Neutrophil (primary cell): ENCODE measurements around the gene HLA-DMB.

Experiments
- H3K27ac ChIP-seq: fragments of 200-600 bp; sonication (generic); 2 replicates; pipeline ENCODE4 v1.5.1; 2016; ENCODE audit warnings: mild to moderate bottlenecking, moderate library complexity
- H3K27me3 ChIP-seq: fragments of 200-600 bp; sonication (generic); 2 replicates; pipeline ENCODE4 v1.6.0; 2016; ENCODE audit warnings: mild to moderate bottlenecking
- H3K36me3 ChIP-seq: fragments of 200-600 bp; sonication (generic); 2 replicates; pipeline ENCODE4 v1.5.1; 2017
- H3K4me1 ChIP-seq, 2 experiments: fragments of 200-600 bp in 1 of 2; sonication (generic) in 1 of 2; 1 replicate in 1 of 2; 2 replicates in 1 of 2; pipeline versions ENCODE4 v1.5.1 to v1.6.1; 2013 to 2016; ENCODE audit warnings: low read depth in 1 of 2, low read length in 1 of 2, mild to moderate bottlenecking in 1 of 2, moderate library complexity in 1 of 2; ENCODE audit not compliant: control insufficient read depth in 1 of 2, insufficient read depth in 1 of 2
- H3K4me3 ChIP-seq, 2 experiments: fragments of 200-600 bp in 1 of 2; sonication (generic) in 1 of 2; 1 replicate in 1 of 2; 2 replicates in 1 of 2; pipeline ENCODE4 v1.5.1; 2013 to 2016; ENCODE audit warnings: low read depth in 1 of 2, low read length in 1 of 2, mild to moderate bottlenecking in 1 of 2, moderate library complexity in 1 of 2
- H3K9me3 ChIP-seq: fragments of 200-600 bp; sonication (generic); 2 replicates; pipeline ENCODE4 v1.5.1; 2016
- TF ChIP-seq, protein P1 (sequence below): fragments of 200-600 bp; sonication (generic); IDR thresholded peaks from 2 replicates; pipeline ENCODE4 v1.5.1; 2016; ENCODE audit warnings: antibody characterized with exemption

HLA-DMB gene

DNA sequence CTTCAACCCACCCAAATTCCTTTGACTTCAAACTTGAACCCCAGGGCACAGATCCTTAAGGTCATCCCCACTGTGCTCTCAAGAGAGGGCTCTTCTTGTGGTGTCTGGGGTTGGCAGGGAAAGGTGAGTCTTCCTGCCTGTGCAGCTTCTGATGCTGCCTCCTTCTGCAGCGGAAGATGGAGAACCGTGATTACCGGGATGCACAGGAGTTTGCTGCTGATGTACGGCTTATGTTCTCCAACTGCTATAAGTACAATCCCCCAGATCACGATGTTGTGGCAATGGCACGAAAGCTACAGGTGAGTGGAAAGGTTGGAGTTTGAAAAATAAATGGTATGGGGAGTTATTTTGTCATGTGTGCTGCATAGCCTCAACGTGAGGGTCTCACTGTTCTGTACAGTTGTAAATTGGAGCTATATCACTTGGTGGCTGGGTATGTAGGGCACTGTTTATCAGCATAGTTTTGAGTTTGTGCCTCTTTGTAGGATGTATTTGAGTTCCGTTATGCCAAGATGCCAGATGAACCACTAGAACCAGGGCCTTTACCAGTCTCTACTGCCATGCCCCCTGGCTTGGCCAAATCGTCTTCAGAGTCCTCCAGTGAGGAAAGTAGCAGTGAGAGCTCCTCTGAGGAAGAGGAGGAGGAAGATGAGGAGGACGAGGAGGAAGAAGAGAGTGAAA, 36.6 kb upstream of the HLA-DMB start:
- Histone ChIP-seq H3K27ac (peak overlapping the region; percentile 68), H3K4me1 (peaks cover 30 to 55% of the 10 kb centered on the region in 2 experiments), H3K4me3 (no peak overlapping the region), H3K27me3 (no peaks in the 10 kb centered on the region), H3K9me3 (no peaks in the 10 kb centered on the region), H3K36me3 (peaks cover 88% of the 10 kb centered on the region)
- TF ChIP-seq, protein P1, sequence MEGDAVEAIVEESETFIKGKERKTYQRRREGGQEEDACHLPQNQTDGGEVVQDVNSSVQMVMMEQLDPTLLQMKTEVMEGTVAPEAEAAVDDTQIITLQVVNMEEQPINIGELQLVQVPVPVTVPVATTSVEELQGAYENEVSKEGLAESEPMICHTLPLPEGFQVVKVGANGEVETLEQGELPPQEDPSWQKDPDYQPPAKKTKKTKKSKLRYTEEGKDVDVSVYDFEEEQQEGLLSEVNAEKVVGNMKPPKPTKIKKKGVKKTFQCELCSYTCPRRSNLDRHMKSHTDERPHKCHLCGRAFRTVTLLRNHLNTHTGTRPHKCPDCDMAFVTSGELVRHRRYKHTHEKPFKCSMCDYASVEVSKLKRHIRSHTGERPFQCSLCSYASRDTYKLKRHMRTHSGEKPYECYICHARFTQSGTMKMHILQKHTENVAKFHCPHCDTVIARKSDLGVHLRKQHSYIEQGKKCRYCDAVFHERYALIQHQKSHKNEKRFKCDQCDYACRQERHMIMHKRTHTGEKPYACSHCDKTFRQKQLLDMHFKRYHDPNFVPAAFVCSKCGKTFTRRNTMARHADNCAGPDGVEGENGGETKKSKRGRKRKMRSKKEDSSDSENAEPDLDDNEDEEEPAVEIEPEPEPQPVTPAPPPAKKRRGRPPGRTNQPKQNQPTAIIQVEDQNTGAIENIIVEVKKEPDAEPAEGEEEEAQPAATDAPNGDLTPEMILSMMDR, result no peak

DNA sequence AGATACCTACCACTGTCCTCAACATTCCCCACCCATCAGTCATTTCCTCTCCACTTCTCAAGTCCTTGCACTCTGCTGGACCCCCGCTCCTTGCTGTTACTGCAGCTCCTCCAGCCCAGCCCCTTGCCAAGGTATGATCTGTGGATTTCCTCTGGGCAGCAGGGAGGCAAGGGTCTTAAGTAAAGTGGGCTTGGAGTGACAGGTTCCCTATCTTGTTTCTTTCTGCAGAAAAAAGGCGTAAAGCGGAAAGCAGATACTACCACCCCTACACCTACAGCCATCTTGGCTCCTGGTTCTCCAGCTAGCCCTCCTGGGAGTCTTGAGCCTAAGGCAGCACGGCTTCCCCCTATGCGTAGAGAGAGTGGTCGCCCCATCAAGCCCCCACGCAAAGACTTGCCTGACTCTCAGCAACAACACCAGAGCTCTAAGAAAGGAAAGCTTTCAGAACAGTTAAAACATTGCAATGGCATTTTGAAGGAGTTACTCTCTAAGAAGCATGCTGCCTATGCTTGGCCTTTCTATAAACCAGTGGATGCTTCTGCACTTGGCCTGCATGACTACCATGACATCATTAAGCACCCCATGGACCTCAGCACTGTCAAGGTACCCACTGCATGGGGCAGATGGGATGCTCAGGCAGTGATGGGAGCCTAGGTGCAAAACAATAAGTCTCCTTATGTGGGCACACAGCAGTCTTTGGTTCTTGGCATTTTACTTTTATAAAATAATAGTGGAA, 35.7 kb upstream of the HLA-DMB start:
- Histone ChIP-seq H3K36me3 (peaks cover 79% of the 10 kb centered on the region), H3K27me3 (no peaks in the 10 kb centered on the region), H3K9me3 (no peaks in the 10 kb centered on the region), H3K4me1 (peaks cover 32 to 55% of the 10 kb centered on the region in 2 experiments), H3K27ac (peak overlapping the region; percentile 68), H3K4me3 (no peak overlapping the region)
- TF ChIP-seq, protein P1, result no peak

DNA sequence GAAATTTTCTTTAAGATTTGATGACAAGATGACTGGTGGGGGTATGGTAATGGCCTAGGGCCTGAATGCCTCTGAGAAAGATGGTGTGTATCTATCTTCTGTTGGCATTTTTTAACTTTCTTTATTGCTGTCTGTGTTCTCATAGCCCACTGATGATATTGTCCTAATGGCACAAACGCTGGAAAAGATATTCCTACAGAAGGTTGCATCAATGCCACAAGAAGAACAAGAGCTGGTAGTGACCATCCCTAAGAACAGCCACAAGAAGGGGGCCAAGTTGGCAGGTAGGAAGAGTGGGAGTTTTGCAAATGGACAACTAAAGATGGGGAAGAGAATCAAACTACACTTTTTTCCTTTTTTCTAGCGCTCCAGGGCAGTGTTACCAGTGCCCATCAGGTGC, 35.1 kb upstream of the HLA-DMB start:
- Histone ChIP-seq H3K36me3 (peaks cover 73% of the 10 kb centered on the region), H3K27ac (peak overlapping the region; percentile 68), H3K4me3 (no peak overlapping the region), H3K27me3 (no peaks in the 10 kb centered on the region), H3K4me1 (peaks cover 34 to 55% of the 10 kb centered on the region in 2 experiments), H3K9me3 (no peaks in the 10 kb centered on the region)
- TF ChIP-seq, protein P1, result no peak

DNA sequence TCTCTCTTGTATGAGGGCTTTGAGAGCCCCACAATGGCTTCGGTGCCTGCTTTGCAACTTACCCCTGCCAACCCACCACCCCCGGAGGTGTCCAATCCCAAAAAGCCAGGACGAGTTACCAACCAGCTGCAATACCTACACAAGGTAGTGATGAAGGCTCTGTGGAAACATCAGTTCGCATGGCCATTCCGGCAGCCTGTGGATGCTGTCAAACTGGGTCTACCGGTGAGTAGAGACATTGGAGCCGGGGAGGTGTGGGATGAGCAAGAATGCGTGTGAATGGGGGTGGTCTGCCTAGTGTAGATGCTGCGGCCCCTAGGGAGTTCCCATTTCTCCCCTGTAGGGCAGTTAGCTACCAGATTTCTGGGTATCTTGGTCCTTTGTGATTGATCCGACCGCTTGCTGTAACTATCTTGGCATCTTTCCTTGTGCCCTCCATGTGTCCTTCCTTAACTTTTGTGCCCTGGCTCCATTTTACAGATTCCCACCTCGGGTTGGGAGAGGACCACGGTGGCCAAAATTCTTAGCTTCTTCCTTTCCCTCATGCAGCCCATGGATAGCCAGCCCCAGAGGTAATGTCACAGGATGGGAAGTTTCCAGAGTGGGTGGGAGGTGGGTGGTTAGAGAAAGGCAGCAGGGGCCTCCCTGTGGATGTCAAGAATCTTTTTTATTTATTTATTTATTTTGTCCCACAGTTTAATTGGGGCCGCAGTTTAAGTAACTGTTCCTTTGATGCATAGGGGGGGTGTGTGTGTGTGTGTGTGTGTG, 33.9 kb upstream of the HLA-DMB start:
- peak overlapping the region; percentile 100 for H3K27ac ChIP-seq

DNA sequence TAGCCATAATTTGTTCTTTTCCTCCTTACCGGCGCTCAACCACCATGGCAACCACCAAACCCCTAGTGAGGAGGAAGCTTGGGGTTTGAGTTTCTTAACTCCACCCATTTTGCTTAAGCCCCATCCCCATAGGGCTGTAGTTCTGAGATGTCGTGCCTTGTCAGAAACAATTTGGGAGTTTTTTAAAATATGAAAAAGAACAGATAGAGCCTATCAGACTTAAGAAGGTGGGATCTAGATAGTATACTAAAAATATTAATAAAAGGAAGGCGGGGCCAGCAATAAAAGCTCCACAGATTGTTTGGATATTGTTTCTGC, 33.1 kb upstream of the HLA-DMB start:
- Histone ChIP-seq H3K36me3 (peaks cover 54% of the 10 kb centered on the region), H3K4me1 (peaks cover 50 to 70% of the 10 kb centered on the region in 2 experiments), H3K4me3 (peak overlapping the region; percentile 96 to 97), H3K27ac (peak overlapping the region; percentile 100), H3K9me3 (no peaks in the 10 kb centered on the region), H3K27me3 (no peaks in the 10 kb centered on the region)
- TF ChIP-seq, protein P1, result no peak

More for the DNA sequence above, 33.9 kb upstream of the HLA-DMB start:
- H3K4me3 ChIP-seq, result peak overlapping the region; percentile 96 to 97
- H3K9me3 ChIP-seq, result no peaks in the 10 kb centered on the region
- peaks cover 43 to 63% of the 10 kb centered on the region in 2 experiments for H3K4me1 ChIP-seq
- H3K36me3 ChIP-seq, result peaks cover 61% of the 10 kb centered on the region
- TF ChIP-seq, protein P1, result no peak
- H3K27me3 ChIP-seq, result no peaks in the 10 kb centered on the region
